Measurements from ENCODE around the gene BMI1. TPM values are rescaled to one million over a fixed set of nuclear protein-coding genes. Genes with fewer than 3 reads are reported as not detected.

Gene BMI1
- total RNA-seq, 1 donor from 2014 or later: 59.1 TPM

- no peaks in the 10 kb centered on the region for H3K27me3 ChIP-seq
- H3K4me1 ChIP-seq: no peaks in the 10 kb centered on the region
- no peak overlapping the region for H3K27ac ChIP-seq
- no peaks in the 10 kb centered on the region for H3K36me3 ChIP-seq
- no peak overlapping the region for H3K27ac Mint-ChIP-seq
- H3K79me2 ChIP-seq (ENCODE audit: low read depth): no peaks in the 10 kb centered on the region
- no peaks in the 10 kb centered on the region for H3K9me3 Mint-ChIP-seq
- no peaks in the 10 kb centered on the region for H3K4me1 Mint-ChIP-seq
- no peak for TF ChIP-seq EZH2 (IDR thresholded peaks at IDR 0.05)
- no peak overlapping the region for H3K4me2 ChIP-seq
- DNase-seq (ENCODE audit: low spot score): no peak
- no peak overlapping the region for H3K4me3 ChIP-seq
- no peak overlapping the region for H2AFZ ChIP-seq (replicated peaks)
- no peaks in the 10 kb centered on the region for H4K20me1 ChIP-seq (ENCODE audit: low read depth)
- no peaks in the 10 kb centered on the region for H3K9me3 ChIP-seq (ENCODE audit: low read depth)
- no peak overlapping the region for H3K9ac ChIP-seq
- H3K4me3 Mint-ChIP-seq: no peak overlapping the region
- no peaks in the 10 kb centered on the region for H3F3A ChIP-seq (ENCODE audit: low read depth)
- no peaks in the 10 kb centered on the region for H3K36me3 Mint-ChIP-seq
- H3K27me3 Mint-ChIP-seq (ENCODE audit: insufficient read depth, low read depth): peaks cover 3% of the 10 kb centered on the region
Observed at GRCh38 chr10:22294694-22295093, 26.2 kb upstream of the BMI1 start.

- Histone ChIP-seq H3K4me1 (peaks cover 11% of the 10 kb centered on the region), H3K79me2 (ENCODE audit: low read depth) (no peaks in the 10 kb centered on the region), H3K27me3 (no peaks in the 10 kb centered on the region), H3K9me3 (ENCODE audit: low read depth) (no peaks in the 10 kb centered on the region), H3K36me3 (no peaks in the 10 kb centered on the region), H3K9ac (no peak overlapping the region), H3K4me3 (no peak overlapping the region), H3K27ac (no peak overlapping the region), H3F3A (ENCODE audit: low read depth) (no peaks in the 10 kb centered on the region), H4K20me1 (ENCODE audit: low read depth) (no peaks in the 10 kb centered on the region), H2AFZ (replicated peaks) (peak overlapping the region; percentile 76), H3K4me2 (no peak overlapping the region)
- peaks cover 4% of the 10 kb centered on the region for H3K9me3 Mint-ChIP-seq
- H3K27me3 Mint-ChIP-seq (ENCODE audit: insufficient read depth, low read depth): peaks cover 11% of the 10 kb centered on the region
- TF ChIP-seq EZH2phosphoT487 (IDR thresholded peaks at IDR 0.05) (no peak), CTCF (IDR thresholded peaks at IDR 0.05) (peak; percentile 36)
- no peak overlapping the region for H3K4me3 Mint-ChIP-seq
- no peak overlapping the region for H3K27ac Mint-ChIP-seq
- H3K36me3 Mint-ChIP-seq: no peaks in the 10 kb centered on the region
- DNase-seq (ENCODE audit: low spot score): peak; percentile 22
- peaks cover 6% of the 10 kb centered on the region for H3K4me1 Mint-ChIP-seq
Observed at GRCh38 chr10:22301193-22301592, 19.7 kb upstream of the BMI1 start.

- H2AFZ ChIP-seq (replicated peaks): no peak overlapping the region
- no peaks in the 10 kb centered on the region for H3K36me3 Mint-ChIP-seq
Observed at GRCh38 chr10:22303461-22303860, 17.4 kb upstream of the BMI1 start.

More at GRCh38 chr10:22303461-22303860, 17.4 kb upstream of the BMI1 start:
- peaks cover 11% of the 10 kb centered on the region for H3K4me1 ChIP-seq
- peaks cover 6% of the 10 kb centered on the region for H3K4me1 Mint-ChIP-seq
- TF ChIP-seq CTCF (IDR thresholded peaks at IDR 0.05) (no peak), EZH2 (IDR thresholded peaks at IDR 0.05) (no peak), EZH2phosphoT487 (IDR thresholded peaks at IDR 0.05) (no peak)
- H3K36me3 ChIP-seq: no peaks in the 10 kb centered on the region
- H3K4me2 ChIP-seq: no peak overlapping the region
- no peak overlapping the region for H3K27ac Mint-ChIP-seq
- H3K27ac ChIP-seq: no peak overlapping the region
- H4K20me1 ChIP-seq (ENCODE audit: low read depth): no peaks in the 10 kb centered on the region
- H3K27me3 Mint-ChIP-seq (ENCODE audit: insufficient read depth, low read depth): peaks cover 8% of the 10 kb centered on the region
- H3K9me3 Mint-ChIP-seq: peaks cover 4% of the 10 kb centered on the region
- H3K4me3 ChIP-seq: no peak overlapping the region
- no peaks in the 10 kb centered on the region for H3K9me3 ChIP-seq (ENCODE audit: low read depth)
- H3K4me3 Mint-ChIP-seq: no peak overlapping the region
- H3F3A ChIP-seq (ENCODE audit: low read depth): no peaks in the 10 kb centered on the region
- H3K27me3 ChIP-seq: no peaks in the 10 kb centered on the region
- DNase-seq (ENCODE audit: low spot score): no peak
- H3K79me2 ChIP-seq (ENCODE audit: low read depth): no peaks in the 10 kb centered on the region
- no peak overlapping the region for H3K9ac ChIP-seq
